Trophoblast cell (in vitro differentiated cells and primary cell): ENCODE data around the gene BPIFB2.

ENCODE experiments used
- DNase-seq, 2 donors: peaks; one replicate each; pipeline ENCODE4 v3.0.0-alpha.2; 2016
- H2AFZ ChIP-seq: 2 replicates; pipeline ENCODE4 v1.6.1; 2013; ENCODE audit warnings: low read length, moderate library complexity, mild to moderate bottlenecking; ENCODE audit not compliant: insufficient read depth, poor library complexity
- H2AK5ac ChIP-seq: 2 replicates; pipeline ENCODE4 v1.6.1; 2013; ENCODE audit warnings: mild to moderate bottlenecking, low read length
- H2BK120ac ChIP-seq: 2 replicates; pipeline ENCODE4 v1.6.1; 2013; ENCODE audit warnings: low read length, mild to moderate bottlenecking, moderate library complexity; ENCODE audit not compliant: insufficient read depth, poor library complexity
- H2BK12ac ChIP-seq: 2 replicates; pipeline ENCODE4 v1.6.1; 2013; ENCODE audit warnings: mild to moderate bottlenecking, low read length, moderate library complexity
- H2BK5ac ChIP-seq: 2 replicates; pipeline ENCODE4 v1.6.1; 2013; ENCODE audit warnings: low read length, low read depth, moderate library complexity, mild to moderate bottlenecking; ENCODE audit not compliant: poor library complexity
- H3K14ac ChIP-seq: 2 replicates; pipeline ENCODE4 v1.6.1; 2013; ENCODE audit warnings: mild to moderate bottlenecking, low read length
- H3K18ac ChIP-seq: 2 replicates; pipeline ENCODE4 v1.6.1; 2013; ENCODE audit warnings: mild to moderate bottlenecking, low read length
- H3K23ac ChIP-seq: 2 replicates; pipeline ENCODE4 v1.6.1; 2013; ENCODE audit warnings: low read length
- H3K27ac ChIP-seq: 2 replicates; pipeline ENCODE4 v1.5.1; 2013; ENCODE audit warnings: low read depth, mild to moderate bottlenecking, inconsistent platforms, low read length, moderate library complexity
- H3K27me3 ChIP-seq: 2 replicates; pipeline ENCODE4 v1.6.1; 2013; ENCODE audit warnings: inconsistent platforms, mild to moderate bottlenecking, low read length, moderate library complexity; ENCODE audit not compliant: insufficient read depth
- H3K36me3 ChIP-seq, 2 experiments: 1 replicate in 1 of 2; 2 replicates in 1 of 2; pipeline ENCODE4 v1.6.1; 2013; ENCODE audit warnings: low read length in 2 of 2, mild to moderate bottlenecking in 2 of 2, moderate library complexity in 1 of 2; ENCODE audit not compliant: insufficient read depth in 2 of 2, control insufficient read depth in 1 of 2
- H3K4ac ChIP-seq: 2 replicates; pipeline ENCODE4 v1.6.1; 2013; ENCODE audit warnings: low read depth, mild to moderate bottlenecking, low read length, moderate library complexity
- H3K4me1 ChIP-seq, 2 experiments: 1 replicate in 1 of 2; 2 replicates in 1 of 2; pipeline ENCODE4 v1.6.1; 2013; ENCODE audit warnings: low read length in 2 of 2, mild to moderate bottlenecking in 2 of 2, moderate library complexity in 1 of 2; ENCODE audit not compliant: insufficient read depth in 2 of 2, control insufficient read depth in 1 of 2
- H3K4me2 ChIP-seq: 2 replicates; pipeline ENCODE4 v1.6.1; 2013; ENCODE audit warnings: inconsistent platforms, mild to moderate bottlenecking, low read length, moderate library complexity
- H3K4me3 ChIP-seq: 2 replicates; pipeline ENCODE4 v1.5.1; 2013; ENCODE audit warnings: mild to moderate bottlenecking, low read depth, low read length, inconsistent platforms
- H3K79me1 ChIP-seq: one replicate; pipeline ENCODE4 v1.6.1; 2013; ENCODE audit warnings: low read length
- H3K79me2 ChIP-seq: 2 replicates; pipeline ENCODE4 v1.6.1; 2013; ENCODE audit warnings: low read length, mild to moderate bottlenecking; ENCODE audit not compliant: control insufficient read depth, insufficient read depth, poor library complexity
- H3K9ac ChIP-seq: 2 replicates; pipeline ENCODE4 v1.6.1; 2013; ENCODE audit warnings: mild to moderate bottlenecking, low read length
- H3K9me3 ChIP-seq: 2 replicates; pipeline ENCODE4 v1.6.1; 2013; ENCODE audit warnings: low read depth, mild to moderate bottlenecking, control low read depth, inconsistent platforms, low read length; ENCODE audit not compliant: insufficient read depth
- H4K12ac ChIP-seq: 2 replicates; pipeline ENCODE4 v1.6.1; 2013; ENCODE audit warnings: low read depth, mild to moderate bottlenecking, low read length, moderate library complexity
- H4K8ac ChIP-seq: 2 replicates; pipeline ENCODE4 v1.6.1; 2013; ENCODE audit warnings: low read depth, mild to moderate bottlenecking, low read length, moderate library complexity
- H4K91ac ChIP-seq: one replicate; pipeline ENCODE4 v1.6.1; 2013; ENCODE audit warnings: low read depth, mild to moderate bottlenecking, low read length, moderate library complexity
- WGBS: extraction: QIAGEN DNeasy Blood & Tissue Kit; methylation state at CpG from one replicate; pipeline ENCODE4 v1.1.7; 2013; ENCODE audit warnings: missing lambda C conversion rate; ENCODE audit not compliant: insufficient read length, insufficient coverage; ENCODE audit errors: extremely low coverage; 5-methylcytosine and 5-hydroxymethylcytosine counted together

Gene BPIFB2

DNA sequence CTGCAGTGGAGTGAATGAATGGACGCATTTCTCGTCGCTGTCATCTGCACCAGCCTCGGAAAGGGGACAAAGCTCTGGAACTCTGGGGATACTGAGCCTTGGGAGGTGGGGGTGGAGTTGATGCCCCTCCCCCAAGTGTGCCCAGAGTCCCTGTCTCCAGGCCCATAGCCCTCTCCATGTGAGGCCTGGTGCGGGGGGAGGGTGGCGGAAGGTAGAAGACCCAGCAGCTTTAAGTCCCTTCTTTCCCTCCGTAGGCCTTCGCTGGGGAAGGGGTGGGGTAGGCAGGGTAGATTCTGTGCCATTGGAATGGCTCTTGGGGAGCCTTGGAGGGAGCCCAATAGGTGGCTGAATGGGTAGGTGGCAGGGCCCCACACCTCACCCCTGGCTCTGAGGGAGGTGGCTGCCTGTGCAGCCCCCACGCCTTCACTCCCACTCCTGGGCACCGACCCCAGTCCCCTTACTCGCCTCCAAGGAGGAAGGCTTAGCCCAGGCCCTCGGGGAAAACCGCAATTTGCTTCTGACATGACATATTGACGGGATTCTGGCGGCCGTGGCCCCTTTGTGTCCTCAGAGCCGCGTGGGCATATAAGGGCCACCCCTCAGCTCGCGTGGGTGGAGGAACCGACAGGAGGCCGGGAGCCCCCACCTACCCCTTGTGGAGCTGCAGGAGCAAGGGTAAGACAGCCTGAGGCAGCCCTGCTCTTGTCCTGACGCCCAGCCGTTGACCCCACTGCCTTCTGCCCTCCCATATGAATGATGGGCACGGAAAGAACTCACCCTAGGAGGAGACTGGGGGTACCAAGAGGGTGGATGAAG is 46.0 kb downstream of the BPIFB2 start, which contains the start of gene BPIFB3:
Gene BPIFB3, plus strand, starts transcription at position 613 of the 816 bp plus-strand sequence. CDS start 1,533 bp downstream, outside the sequence.
- Histone ChIP-seq H2AK5ac (no peak within 1 kb of the TSS), H2BK12ac (no peak within 1 kb of the TSS), H3K4ac (no peak within 1 kb of the TSS), H3K4me1 (no peaks in the 10 kb centered on the region), H3K9me3 (peaks cover 1% of the 10 kb centered on the region), H3K23ac (no peak within 1 kb of the TSS), H2AFZ (no peak within 1 kb of the TSS), H3K9ac (no peak within 1 kb of the TSS), H4K91ac (no peak within 1 kb of the TSS), H2BK5ac (no peak within 1 kb of the TSS), H3K27ac (no peak within 1 kb of the TSS), H3K14ac (no peak within 1 kb of the TSS), H4K8ac (no peak within 1 kb of the TSS), H3K18ac (no peak within 1 kb of the TSS), H3K4me3 (no peak within 1 kb of the TSS), H2BK120ac (no peak within 1 kb of the TSS), H3K4me2 (no peak within 1 kb of the TSS), H3K79me2 (no peaks in the 10 kb centered on the region), H3K36me3 (no peaks in the 10 kb centered on the region), H3K27me3 (no peaks in the 10 kb centered on the region), H4K12ac (no peak within 1 kb of the TSS), H3K79me1 (no peaks in the 10 kb centered on the region)
- no CpG with 5 or more reads among the region's 25 CpGs for WGBS
- no peak for DNase-seq

DNA sequence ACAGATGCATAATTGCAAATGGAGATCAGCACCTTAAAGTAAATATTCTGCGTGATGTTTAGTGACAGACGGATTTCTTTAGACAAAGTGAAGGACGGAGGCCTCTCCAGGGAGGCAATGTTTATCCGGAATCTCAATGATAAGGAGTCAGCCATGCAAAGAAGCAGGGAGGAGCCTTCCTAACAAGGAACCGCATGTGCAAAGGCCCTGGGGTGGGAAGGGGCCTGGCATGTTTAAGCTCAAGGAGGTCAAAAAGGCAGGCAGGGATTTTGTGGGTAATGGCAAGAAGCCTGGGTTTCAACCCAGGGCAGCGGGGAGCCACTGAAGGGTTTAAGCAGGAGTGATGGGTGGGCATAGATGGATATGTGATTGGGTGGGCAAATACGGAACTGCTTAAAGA is 46.9 kb downstream of the BPIFB2 start:
- H4K8ac ChIP-seq: no peak overlapping the region
- H3K9me3 ChIP-seq: peaks cover 1% of the 10 kb centered on the region
- no peaks in the 10 kb centered on the region for H3K79me2 ChIP-seq
- H2AFZ ChIP-seq: no peak overlapping the region
- H3K4ac ChIP-seq: no peak overlapping the region
- H3K9ac ChIP-seq: no peak overlapping the region
- no peaks in the 10 kb centered on the region for H3K79me1 ChIP-seq
- no peak overlapping the region for H2AK5ac ChIP-seq
- H2BK120ac ChIP-seq: no peak overlapping the region
- DNase-seq: no peak
- no peak overlapping the region for H3K18ac ChIP-seq
- H3K4me3 ChIP-seq: no peak overlapping the region
- H2BK5ac ChIP-seq: no peak overlapping the region
- no peak overlapping the region for H3K14ac ChIP-seq
- H2BK12ac ChIP-seq: no peak overlapping the region
- no peak overlapping the region for H3K4me2 ChIP-seq
- no peaks in the 10 kb centered on the region for H3K36me3 ChIP-seq
- no peak overlapping the region for H4K91ac ChIP-seq
- no peaks in the 10 kb centered on the region for H3K27me3 ChIP-seq
- no CpG with 5 or more reads among the region's 7 CpGs for WGBS
- no peak overlapping the region for H4K12ac ChIP-seq
- H3K4me1 ChIP-seq: no peaks in the 10 kb centered on the region
- H3K23ac ChIP-seq: no peak overlapping the region
- no peak overlapping the region for H3K27ac ChIP-seq

DNA sequence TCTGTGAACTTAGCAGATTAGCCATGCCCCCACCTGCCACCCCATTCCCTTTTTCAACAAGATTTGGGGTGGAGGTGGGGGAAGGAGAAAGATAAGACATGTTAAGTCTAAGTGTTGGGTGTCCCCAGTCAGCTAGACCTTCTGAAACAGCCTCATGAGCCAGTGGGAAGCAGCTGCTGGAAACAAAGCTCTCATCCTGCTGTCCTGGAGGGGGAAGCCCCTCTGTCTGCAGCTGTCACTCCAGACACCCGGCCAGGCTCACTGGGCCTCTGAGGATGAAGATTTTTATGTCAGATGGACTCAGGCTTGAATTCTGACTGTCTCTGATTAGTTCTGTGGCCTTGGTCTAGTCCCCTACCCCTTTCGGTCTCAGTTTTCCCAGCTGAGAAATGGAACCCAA is 47.3 kb downstream of the BPIFB2 start:
- no peak overlapping the region for H2BK120ac ChIP-seq
- no CpG with 5 or more reads among the region's 2 CpGs for WGBS

DNA sequence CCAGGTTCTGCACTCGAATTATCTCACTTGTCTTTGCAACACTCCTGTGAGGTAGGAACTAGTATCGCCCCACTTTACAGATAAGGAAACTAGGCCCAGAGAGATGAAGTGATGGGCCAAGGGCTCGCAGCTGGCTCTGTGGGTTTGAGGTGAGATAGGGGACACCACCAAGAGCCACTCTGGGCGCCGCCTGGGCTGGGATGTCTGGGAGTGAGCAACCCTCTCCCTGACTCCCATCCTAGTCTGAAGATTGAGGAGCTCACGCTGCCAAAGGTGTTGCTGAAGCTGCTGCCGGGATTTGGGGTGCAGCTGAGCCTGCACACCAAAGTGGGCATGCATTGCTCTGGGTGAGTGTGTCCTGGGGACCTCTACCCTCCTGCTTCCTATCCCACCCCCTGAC is 51.6 kb downstream of the BPIFB2 start:
- H3K14ac ChIP-seq: no peak overlapping the region
- no peak overlapping the region for H3K9ac ChIP-seq
- H2AK5ac ChIP-seq: no peak overlapping the region
- no peak overlapping the region for H2BK12ac ChIP-seq
- no peaks in the 10 kb centered on the region for H3K36me3 ChIP-seq
- no peak overlapping the region for H2AFZ ChIP-seq
- no peak overlapping the region for H4K12ac ChIP-seq
- no peak overlapping the region for H3K4me3 ChIP-seq
- no peak overlapping the region for H2BK5ac ChIP-seq
- H4K91ac ChIP-seq: no peak overlapping the region
- no peak overlapping the region for H3K4me2 ChIP-seq
- H3K79me1 ChIP-seq: no peaks in the 10 kb centered on the region
- no peak overlapping the region for H3K23ac ChIP-seq
- H3K27ac ChIP-seq: no peak overlapping the region
- no peaks in the 10 kb centered on the region for H3K79me2 ChIP-seq
- H4K8ac ChIP-seq: no peak overlapping the region
- H3K4me1 ChIP-seq: no peaks in the 10 kb centered on the region
- H3K27me3 ChIP-seq: no peaks in the 10 kb centered on the region
- no peak overlapping the region for H3K4ac ChIP-seq
- no peak overlapping the region for H2BK120ac ChIP-seq
- no CpG with 5 or more reads among the region's 7 CpGs for WGBS
- no peaks in the 10 kb centered on the region for H3K9me3 ChIP-seq
- no peak for DNase-seq
- no peak overlapping the region for H3K18ac ChIP-seq

More for the DNA sequence above, 47.3 kb downstream of the BPIFB2 start:
- H4K91ac ChIP-seq: no peak overlapping the region
- H3K4ac ChIP-seq: no peak overlapping the region
- H2AK5ac ChIP-seq: no peak overlapping the region
- no peaks in the 10 kb centered on the region for H3K4me1 ChIP-seq
- no peak overlapping the region for H3K4me2 ChIP-seq
- no peak overlapping the region for H3K18ac ChIP-seq
- no peak overlapping the region for H3K4me3 ChIP-seq
- no peak overlapping the region for H3K27ac ChIP-seq
- H2BK5ac ChIP-seq: no peak overlapping the region
- no peak overlapping the region for H3K23ac ChIP-seq
- H3K79me2 ChIP-seq: no peaks in the 10 kb centered on the region
- no peaks in the 10 kb centered on the region for H3K36me3 ChIP-seq
- H4K12ac ChIP-seq: no peak overlapping the region
- no peak overlapping the region for H4K8ac ChIP-seq
- H3K14ac ChIP-seq: no peak overlapping the region
- DNase-seq: no peak
- H3K9ac ChIP-seq: no peak overlapping the region
- no peaks in the 10 kb centered on the region for H3K79me1 ChIP-seq
- no peak overlapping the region for H2AFZ ChIP-seq
- no peaks in the 10 kb centered on the region for H3K27me3 ChIP-seq
- H3K9me3 ChIP-seq: peaks cover 1% of the 10 kb centered on the region
- no peak overlapping the region for H2BK12ac ChIP-seq
